Measurements from ENCODE around the gene MYH14.
"Not testable (repeated sequence)": the region's sequence is repeated elsewhere in the genome, so short reads cannot be mapped to it uniquely, and the experiment has no call there.

Gene MYH14

DNA sequence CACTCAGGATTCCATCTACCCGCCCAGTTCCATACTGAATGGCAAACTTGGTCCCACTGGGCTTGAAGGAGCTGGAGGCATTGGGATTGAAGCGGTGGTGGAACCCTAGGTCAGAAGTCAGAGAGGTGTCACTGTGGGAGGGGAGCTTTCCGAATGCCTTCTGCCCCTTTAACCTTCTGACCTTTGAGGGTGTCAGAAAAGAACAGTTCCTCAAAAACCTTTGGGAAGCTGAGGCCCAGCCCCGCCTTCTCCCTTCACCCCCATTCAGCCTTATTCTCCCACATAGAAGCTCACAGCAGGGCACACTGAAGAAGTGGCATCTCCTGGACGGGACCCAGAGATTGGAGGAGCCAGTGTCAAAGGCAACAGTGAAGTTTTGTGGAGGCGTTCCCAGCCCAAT lies 133.6 kb downstream of the MYH14 start:
- not testable (repeated sequence) for DNase-seq

GRCh38 chr19:50340331-50340730 lies 136.9 kb downstream of the MYH14 start:
- no peak for DNase-seq

GRCh38 chr19:50341091-50341564 lies 137.7 kb downstream of the MYH14 start:
- no peak for DNase-seq

DNA sequence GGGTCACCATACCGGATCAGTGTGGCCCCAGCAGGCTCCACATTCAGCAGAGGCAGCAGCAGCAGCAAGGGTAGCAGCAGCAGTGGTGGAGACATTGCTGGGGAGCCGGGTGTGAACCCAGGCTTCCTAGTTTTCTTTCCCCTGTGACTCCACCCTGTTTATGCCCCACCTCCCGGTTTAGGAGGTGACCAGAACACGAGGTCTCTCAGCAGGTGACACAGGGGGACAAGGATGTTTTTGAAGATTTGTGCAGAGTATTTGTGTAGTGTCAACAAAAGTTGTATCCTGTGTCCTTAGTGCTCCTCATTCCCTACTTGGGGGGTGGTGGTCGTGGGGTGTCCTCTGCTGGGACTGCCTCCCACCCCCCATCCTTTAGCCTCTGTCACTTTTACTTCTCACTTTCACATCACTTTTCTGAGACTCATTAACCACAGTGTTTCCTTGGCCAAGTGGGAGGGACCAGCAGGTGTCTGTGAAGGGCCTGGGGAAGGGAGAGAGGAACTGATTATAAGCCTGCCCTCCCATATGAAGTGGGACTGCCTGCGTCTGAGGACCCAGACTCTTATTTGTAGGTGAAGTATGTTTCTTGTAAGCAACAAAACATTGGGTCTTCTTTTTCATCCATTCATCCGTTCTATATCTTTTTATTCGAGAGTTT lies 141.4 kb downstream of the MYH14 start:
- no peak for DNase-seq

DNA sequence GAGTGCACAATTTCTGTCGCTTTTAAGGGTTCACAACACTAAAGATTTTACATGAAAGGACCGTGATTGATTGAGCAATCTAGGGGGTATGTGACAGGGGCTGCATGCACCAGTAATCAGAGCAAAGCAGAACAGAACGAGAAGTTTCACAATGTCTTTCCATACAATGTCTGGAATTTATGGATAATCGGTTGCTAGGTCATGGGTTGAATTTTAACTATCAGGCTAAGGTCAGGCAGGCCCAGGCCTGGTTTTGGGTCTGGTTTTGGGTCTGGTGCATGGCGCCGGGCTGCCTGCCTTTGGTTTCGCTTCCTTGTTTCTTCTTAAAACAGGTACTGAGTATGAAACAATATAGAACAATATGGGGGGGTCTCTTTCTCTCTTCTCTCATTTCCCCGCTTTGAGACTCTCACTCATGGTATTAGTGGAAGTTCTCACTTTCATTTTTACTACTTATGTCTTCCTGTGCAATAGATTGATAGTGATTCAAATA lies 143.7 kb downstream of the MYH14 start:
- DNase-seq, result peak; percentile 40

- no peak for DNase-seq
Measured at GRCh38 chr19:50349277-50350057, 146.0 kb downstream of the MYH14 start.

DNA sequence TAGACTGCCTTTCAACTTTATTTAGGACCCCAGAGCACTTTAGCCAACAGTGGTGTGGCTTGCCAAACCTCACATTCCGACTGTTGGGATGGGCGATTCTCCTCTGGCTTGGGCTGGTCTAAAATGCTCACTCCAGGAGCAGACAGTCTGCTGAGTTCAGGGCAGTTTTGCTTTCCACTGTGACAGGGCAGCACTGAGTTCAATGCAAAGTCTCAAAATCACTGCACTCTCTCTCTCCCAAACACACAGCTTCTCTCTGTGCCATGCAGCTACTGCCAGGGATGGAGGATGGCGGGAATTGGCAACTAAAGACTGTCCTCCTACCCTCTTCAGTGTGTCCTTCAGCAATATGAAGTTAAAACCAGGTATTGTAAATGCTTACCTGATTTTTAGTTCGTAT lies 148.8 kb downstream of the MYH14 start:
- no peak for DNase-seq

DNA sequence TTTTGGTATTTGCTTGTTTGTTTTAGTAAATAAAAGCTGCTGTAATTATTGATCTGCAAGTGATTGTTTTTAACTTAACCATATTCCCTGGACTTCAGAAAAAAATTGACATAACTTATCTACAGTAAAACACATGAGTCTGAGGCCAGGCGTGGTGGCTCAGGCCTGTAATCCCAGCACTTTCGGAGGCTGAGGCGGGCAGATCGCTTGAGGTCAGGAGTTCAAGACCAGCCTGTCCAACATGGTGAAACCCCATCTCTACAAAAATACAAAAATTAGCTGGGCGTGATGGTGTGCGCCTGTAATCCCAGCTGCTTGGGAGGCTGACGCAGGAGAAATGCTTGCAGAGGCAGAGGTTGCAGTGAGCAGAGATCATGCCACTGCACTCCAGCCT lies 150.1 kb downstream of the MYH14 start:
- DNase-seq, result not testable (repeated sequence)

DNA sequence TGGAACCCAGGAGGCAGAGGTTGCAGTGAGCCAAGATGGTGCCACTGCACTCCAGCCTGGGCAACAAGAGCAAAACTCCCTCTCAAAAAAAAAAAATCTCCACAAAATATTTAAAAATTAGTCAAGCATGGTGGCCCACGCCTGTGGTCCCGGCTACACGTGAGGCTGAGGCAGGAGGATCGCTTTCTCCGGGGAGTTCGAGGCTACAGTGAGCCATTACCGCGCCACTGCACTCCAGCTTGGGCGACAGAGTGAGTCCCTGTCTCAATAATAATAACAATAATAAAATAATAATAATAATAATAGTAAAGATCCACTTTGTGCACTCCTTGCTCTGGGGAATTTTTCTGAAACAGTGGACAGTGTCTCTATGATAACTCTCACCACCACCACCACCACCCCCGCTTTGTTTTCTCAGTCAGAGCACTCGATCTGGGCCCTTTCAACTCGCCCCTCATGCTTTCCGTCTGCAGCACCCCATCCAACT lies 153.3 kb downstream of the MYH14 start:
- DNase-seq, result no peak

GRCh38 chr19:50357178-50358100 lies 154.0 kb downstream of the MYH14 start:
- DNase-seq, result peak; percentile 87

- DNase-seq, result peak; percentile 76
Measured at GRCh38 chr19:50358483-50359327, 155.3 kb downstream of the MYH14 start.

GRCh38 chr19:50359328-50359818 lies 156.0 kb downstream of the MYH14 start:
- no peak for DNase-seq
